KBM-7 (cell line): ENCODE measurements around the gene HPSE2.
"Not testable (repeated sequence)": the region's sequence is repeated elsewhere in the genome, so short reads cannot be mapped to it uniquely, and the experiment has no call there.

Experiments used
- DNase-seq: peaks from one replicate; pipeline ENCODE4 v3.0.0-alpha.2; 2015
- in situ Hi-C: fragments of 300-500 bp; cut with MboI; formaldehyde crosslinking; loops from 2 replicates; pipeline ENCODE4 v1.14.3; 2020; ENCODE audit warnings: low sequenced_read_pairs, low pct_unique_long_range_greater_than_20kb, mixed read lengths

HPSE2 gene

GRCh38 chr10:99042051-99042771 is 193.4 kb downstream of the HPSE2 start:
- in situ Hi-C loops = loop anchor here (25.0 kb wide), 1 partner anchor 580 kb away; no protein-coding TSS in a partner anchor
- no peak for DNase-seq

- in situ Hi-C loops = loop anchor here (25.0 kb wide), 1 partner anchor 579 kb away; no protein-coding TSS in a partner anchor
These were observed 194.2 kb downstream of the HPSE2 start for GRCh38 chr10:99041468-99041867.

GRCh38 chr10:99013885-99014284 is 221.8 kb downstream of the HPSE2 start:
- in situ Hi-C loops = no loop called here

More at GRCh38 chr10:99041468-99041867, 194.2 kb downstream of the HPSE2 start:
- DNase-seq = no peak

DNA sequence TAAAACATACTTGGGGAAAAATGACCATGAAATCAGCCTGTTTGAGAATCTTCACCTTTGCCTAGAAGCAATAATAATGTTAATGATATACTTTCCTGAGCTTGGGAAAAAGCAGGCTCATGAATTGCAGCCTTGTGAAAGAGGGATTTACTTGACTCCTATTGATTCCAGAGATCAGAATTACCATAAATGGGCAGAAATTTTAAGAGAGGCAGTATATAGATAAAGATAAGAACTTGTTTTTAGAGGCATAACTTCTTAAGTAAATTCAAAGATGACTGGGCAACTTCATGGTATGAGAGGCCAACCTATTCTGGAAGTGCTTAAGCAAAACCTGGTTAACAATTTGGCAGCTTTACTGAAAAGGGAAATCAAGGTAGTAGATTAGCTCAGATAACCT is 225.4 kb downstream of the HPSE2 start:
- no peak for DNase-seq
- in situ Hi-C loops = no loop called here

More at GRCh38 chr10:99013885-99014284, 221.8 kb downstream of the HPSE2 start:
- DNase-seq = no peak

DNA sequence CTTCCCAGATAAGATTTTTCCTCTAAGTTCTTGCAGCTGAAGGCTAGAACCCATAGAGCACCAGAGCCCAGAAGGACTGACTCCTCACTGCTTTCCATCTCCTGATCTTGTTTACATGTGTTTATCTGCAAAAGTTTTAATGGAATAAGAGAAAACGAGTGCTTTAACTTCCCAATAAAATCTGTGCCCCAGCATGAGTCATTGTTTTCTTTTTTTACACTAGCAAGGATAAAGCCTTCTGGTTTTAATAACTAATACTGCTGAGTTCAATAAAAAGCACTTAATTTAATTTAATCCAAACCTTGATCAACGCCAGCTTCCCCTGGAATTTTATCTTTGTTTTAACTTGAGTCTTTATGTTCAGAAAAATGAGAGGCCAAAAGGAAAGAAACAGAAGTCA is 227.6 kb downstream of the HPSE2 start:
- in situ Hi-C loops = no loop called here
- DNase-seq = no peak

DNA sequence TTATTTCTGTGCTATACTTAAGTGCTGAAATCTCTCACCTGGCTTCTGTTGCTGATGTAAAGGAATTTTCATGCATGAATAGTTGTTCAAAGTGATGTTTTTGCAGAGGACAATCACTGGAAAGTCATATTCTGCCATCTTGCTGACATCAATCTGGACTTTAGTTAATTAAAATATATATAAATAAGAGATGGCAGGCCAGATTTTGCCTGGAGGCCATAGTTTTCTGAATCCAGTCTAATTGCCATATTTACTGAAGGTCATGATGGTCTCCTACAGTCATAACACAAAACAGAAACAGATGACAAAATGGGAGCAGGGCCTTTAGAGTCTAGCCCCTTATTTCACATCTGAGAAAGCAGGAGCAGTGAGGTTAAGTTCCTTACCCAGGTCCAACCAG is 228.2 kb downstream of the HPSE2 start:
- in situ Hi-C loops = no loop called here
- no peak for DNase-seq

DNA sequence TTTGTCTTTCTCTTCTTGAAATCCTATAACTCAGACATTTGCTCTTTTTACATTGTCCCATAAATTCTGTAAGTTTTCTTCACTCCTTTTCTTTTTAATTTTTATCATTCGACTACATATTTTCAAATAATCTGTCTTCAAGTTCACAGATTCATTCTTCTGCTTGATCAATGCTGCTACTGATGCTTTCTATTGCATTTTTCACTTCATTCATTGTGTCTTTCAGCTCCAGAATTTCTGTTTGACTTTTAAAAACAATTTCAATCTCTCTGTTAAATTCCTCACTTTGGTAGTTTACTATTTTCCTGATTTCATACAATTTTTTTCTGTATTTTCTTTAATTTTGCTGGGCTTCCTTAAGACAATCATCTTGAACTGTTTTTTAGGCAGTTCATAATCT is 230.4 kb downstream of the HPSE2 start:
- DNase-seq = no peak
- in situ Hi-C loops = no loop called here

GRCh38 chr10:99004738-99005137 is 230.9 kb downstream of the HPSE2 start:
- no peak for DNase-seq
- in situ Hi-C loops = no loop called here

DNA sequence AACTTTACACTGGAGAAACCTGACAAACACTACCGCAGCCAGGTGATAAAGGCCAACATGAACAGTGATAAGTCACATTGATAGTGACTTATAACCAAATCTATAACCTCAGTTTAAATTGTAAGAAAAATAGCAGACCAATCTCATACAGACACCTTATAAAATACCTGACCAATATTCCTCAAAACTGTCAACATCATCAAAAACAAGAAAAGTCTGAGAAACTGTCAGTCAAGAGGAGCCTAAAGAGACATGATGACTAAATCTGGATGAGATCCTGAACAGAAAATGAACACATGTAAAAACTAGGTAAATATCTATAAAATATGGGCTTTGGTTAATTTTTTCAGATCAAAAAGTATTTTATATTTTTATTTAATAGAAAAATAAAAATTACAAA is 233.3 kb downstream of the HPSE2 start:
- in situ Hi-C loops = no loop called here

GRCh38 chr10:98997596-98997995 is 238.1 kb downstream of the HPSE2 start:
- in situ Hi-C loops = no loop called here
- no peak for DNase-seq

More for the DNA sequence above, 233.3 kb downstream of the HPSE2 start:
- DNase-seq = no peak

DNA sequence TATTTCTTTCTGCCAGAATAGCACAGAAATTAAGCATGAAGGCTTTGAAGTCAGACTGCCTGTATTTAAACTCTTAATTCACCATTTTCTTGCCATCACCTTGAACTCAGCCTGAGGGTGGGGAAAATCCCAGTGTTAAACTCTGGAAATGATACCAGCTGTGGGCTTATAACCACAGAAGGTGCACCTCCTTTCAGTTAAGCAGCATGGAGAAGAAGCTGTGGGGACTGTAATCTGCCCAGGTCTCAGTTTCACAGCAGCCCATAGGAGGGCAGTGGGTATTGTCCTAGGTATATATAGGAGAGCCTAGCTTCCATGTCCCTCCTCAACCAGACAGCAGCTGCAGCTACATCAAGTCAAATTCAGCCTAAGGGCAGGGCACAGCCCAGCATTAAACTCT is 241.6 kb downstream of the HPSE2 start:
- no peak for DNase-seq
- in situ Hi-C loops = no loop called here

DNA sequence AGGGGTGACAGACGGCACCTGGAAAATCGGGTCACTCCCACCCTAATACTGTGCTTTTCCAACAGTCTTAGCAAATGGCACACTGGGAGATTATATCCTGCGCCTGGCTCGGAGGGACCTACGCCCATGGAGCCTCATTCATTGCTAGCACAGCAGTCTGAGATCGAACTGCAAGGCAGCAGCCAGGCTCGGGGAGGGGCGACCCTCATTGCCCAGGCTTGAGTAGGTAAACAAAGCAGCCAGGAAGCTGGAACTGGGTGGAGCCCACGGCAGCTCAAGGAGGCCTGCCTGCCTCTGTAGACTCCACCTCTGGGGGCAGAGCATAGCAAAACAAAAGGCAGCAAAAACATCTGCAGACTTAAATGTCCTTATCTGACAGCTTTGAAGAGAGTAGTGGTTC is 251.9 kb downstream of the HPSE2 start:
- in situ Hi-C loops, DNase-seq: not testable (repeated sequence)

GRCh38 chr10:98980353-98980752 is 255.3 kb downstream of the HPSE2 start:
- peak; percentile 60 for DNase-seq
- in situ Hi-C loops = no loop called here

- in situ Hi-C loops = no loop called here
- DNase-seq = no peak
These were observed 264.2 kb downstream of the HPSE2 start for GRCh38 chr10:98971464-98971863.

- DNase-seq = no peak
- in situ Hi-C loops = no loop called here
These were observed 268.1 kb downstream of the HPSE2 start for GRCh38 chr10:98967601-98968000.

- no peak for DNase-seq
- in situ Hi-C loops = no loop called here
These were observed 272.0 kb downstream of the HPSE2 start for GRCh38 chr10:98963608-98964007.

GRCh38 chr10:98959379-98959778 is 276.3 kb downstream of the HPSE2 start:
- DNase-seq = no peak
- in situ Hi-C loops = no loop called here

DNA sequence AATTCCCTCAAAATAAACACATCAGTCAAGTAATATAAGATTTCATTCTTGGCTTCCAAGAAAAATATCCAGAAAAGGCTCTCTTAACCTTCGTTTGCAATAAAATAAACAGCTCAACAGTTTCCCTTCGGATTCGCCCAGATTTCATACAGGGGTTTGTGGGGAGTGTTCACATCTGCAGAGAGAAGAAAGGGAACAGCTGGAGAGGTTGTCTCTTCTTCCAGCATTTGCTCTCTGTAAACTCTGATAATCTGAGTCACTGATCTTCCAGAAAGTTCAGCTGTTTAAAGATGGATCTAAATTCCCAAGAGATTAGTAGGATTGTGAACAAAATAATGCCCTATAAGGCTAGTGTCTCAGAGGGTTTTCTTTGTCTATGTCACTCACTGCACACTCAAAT is 277.9 kb downstream of the HPSE2 start:
- DNase-seq = no peak

DNA sequence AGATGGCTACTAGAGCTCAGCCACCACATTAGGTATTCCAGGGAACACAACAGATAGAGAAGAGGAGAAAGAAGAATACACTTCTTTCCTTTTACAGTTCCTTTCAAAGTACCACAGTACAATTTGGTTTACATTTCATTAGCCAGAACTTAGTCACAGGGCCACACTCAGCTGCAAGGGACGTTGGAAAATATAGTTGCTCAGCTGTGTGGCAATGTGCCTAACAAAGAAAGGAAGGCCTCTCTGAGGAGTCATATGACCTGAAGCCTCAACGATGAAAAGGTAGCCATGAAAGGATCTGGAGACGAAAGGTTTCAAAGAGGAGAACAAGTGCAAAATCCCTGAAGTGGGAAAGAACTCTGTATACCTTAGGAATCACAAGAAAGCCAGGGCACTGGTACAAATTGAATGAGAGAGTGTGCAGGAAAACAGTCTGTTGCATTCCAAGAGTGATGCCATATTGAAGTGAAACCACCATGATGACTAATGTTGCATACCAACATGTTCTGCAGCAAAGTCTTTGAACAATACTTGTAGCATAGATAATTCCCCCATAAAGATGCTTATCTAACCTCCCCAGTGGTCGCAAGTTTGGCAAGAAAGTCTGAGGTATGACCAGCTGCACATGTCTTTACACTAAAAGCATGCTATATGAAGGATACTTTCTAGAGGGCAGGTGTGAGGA is 278.9 kb downstream of the HPSE2 start:
- no peak for DNase-seq
- in situ Hi-C loops = no loop called here

More for the DNA sequence above, 277.9 kb downstream of the HPSE2 start:
- in situ Hi-C loops = no loop called here

DNA sequence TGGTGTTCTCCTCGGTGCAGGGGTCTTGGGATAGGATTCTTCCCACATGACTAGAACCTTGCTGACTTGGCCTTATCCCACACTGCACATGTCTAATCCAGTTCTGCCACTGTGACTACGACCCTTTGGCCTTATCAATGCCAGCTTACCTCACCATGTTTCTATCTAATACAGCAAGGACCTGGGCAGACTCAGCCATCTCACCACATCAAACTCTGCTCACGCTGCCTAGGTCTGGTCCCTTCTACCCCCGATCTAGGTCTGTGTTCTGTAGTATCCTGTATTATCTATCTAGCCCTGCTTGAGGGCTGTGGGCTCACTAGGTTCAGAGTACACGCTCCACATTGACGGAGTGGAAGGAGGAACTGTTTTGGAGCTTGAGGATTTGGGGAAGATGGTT is 282.4 kb downstream of the HPSE2 start:
- no peak for DNase-seq
- in situ Hi-C loops = no loop called here
